OCI-LY3 (cell line): ENCODE results near the gene PSMA5.

Source experiments
- EZH2phosphoT487 ChIP-seq: fragments of 200-600 bp; shearing (Covaris generic); IDR thresholded peaks from 2 replicates; pipeline ENCODE4 v1.6.1; 2018; ENCODE audit warnings: antibody characterized with exemption, mixed run types, low read depth
- TF ChIP-seq, protein P1 (sequence below): fragments of 200-600, 300-600 bp; sonication (generic); IDR thresholded peaks from 2 replicates; pipeline ENCODE4 v1.5.1; 2014; ENCODE audit warnings: antibody characterized with exemption, low read length, low read depth

DNA sequence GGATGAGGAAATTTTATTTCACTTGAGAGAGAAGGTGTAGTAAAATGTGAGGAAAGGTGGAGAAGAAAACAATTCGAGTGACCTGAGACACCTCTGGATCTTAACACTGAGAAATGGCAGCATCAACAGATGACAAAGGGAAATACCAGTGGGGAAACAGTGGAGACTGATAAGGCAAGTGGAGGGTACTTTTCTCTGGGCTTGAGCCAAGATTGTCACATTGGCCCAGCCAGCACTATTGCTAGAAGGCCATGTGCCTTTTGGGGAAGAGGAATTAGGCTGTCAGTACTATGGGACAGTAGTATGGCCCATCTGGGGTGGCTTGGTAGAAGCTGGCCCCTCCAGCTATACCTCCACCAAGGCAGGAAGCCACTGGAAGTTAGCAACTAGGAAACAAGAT, 48.4 kb upstream of the PSMA5 start:
- TF ChIP-seq, protein P1, sequence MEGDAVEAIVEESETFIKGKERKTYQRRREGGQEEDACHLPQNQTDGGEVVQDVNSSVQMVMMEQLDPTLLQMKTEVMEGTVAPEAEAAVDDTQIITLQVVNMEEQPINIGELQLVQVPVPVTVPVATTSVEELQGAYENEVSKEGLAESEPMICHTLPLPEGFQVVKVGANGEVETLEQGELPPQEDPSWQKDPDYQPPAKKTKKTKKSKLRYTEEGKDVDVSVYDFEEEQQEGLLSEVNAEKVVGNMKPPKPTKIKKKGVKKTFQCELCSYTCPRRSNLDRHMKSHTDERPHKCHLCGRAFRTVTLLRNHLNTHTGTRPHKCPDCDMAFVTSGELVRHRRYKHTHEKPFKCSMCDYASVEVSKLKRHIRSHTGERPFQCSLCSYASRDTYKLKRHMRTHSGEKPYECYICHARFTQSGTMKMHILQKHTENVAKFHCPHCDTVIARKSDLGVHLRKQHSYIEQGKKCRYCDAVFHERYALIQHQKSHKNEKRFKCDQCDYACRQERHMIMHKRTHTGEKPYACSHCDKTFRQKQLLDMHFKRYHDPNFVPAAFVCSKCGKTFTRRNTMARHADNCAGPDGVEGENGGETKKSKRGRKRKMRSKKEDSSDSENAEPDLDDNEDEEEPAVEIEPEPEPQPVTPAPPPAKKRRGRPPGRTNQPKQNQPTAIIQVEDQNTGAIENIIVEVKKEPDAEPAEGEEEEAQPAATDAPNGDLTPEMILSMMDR: no peak
- TF ChIP-seq EZH2phosphoT487: no peak
